ENCODE measurements around the gene EPHA8. TPM values are rescaled to one million over a fixed set of nuclear protein-coding genes. Genes with fewer than 3 reads are reported as not detected.

EPHA8 gene
- total and polyA plus RNA-seq, 3 donors from 2014 or later = 2.3 to 6.0 (median 5.2) TPM

DNA sequence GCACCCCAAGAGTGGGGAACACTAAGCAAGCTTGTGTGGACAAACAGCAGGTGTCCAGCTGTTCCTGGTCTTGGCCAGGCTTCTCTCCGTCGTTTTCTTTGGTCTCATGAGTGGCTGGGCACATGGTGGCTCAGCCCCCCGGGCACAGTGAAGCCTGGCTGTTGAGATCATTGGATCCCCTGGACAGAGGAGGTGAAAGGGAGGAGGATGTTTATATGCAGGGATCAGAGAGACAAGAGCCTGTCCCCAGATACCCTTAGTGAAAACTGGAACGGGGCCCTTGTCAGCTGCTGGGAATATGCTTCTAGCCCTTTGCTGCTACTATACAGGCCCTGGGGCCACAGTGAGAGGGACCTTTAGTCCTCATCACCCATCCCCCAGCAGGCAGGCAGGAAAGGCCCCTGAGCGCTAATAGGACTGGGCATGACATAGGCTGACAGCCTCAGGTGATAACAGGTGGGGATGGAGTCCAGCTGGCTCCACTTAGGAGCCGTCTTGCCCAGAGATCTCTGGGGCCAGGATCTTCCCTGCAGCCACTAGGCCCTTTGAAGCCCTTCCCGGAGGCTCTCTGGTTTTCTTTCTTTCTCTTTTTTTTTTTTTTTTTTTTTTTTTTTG, 16.4 kb downstream of the EPHA8 start:
- no peaks in the 10 kb centered on the region for H3K36me3 ChIP-seq (ENCODE audit: low read depth, missing control alignments)
- WGBS, 2 donors = 38 to 39% methylated on average over 7 of the region's 7 CpGs
- intact Hi-C loops (cut with DNase I; ENCODE audit: low total_unique reads) = no loop called here

DNA sequence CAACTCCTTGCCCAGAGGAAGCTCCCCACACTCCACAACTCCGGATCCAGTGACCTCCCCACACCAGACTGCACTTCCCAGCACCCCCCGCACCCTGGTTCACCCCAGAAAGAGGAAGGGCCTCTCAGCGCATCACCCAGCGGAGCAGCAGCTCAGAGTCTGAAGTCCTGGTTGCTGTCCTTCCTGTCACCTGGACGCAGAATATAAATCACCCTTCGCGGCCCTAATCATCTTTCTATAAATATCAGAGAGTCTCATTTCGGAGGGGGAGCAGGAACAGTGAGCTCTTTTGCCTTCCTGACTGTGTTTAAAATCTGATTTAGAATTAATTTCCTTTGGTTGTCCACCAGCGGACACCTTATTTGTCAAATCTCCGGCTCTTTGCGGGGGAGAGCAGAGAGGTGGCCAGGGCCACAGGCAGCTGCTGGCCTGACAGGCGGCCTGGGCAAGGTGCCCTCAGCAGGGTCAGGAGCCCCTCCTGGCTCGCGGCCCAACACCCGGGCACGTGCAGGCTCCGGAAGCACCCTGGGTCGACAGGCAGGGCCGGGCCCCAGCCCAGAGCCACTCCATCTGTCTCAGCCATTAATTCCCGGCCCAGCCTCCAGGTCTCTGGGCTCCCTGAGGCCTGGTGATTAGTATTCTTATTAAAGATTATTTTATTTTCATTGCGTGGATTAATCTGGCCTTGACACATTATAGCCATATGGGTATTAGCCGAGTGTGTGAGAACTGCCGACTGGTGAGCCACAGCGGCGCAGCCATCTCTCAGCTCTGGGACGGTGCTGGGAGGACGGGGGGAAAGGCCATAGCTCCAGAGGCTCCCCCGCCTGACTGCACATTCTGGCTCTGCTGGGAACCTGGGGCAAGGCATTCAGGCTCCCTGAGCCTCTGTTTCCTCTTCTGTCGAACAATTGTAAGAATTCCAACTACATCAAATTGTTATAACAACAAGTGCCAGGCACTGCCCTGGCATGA, 19.7 kb downstream of the EPHA8 start:
- intact Hi-C loops (cut with DNase I; ENCODE audit: low total_unique reads) = no loop called here
- no peaks in the 10 kb centered on the region for H3K4me1 ChIP-seq
- 67 to 85% methylated on average over 21 to 29 of the region's 29 CpGs for WGBS, 2 donors
- H3K4me3 ChIP-seq = no peak overlapping the region
- no peak overlapping the region for H3K27ac ChIP-seq
- H3K27me3 ChIP-seq = no peaks in the 10 kb centered on the region
- no peaks in the 10 kb centered on the region for H3K9me3 ChIP-seq
- DNase-seq = peak; percentile 24
- no peaks in the 10 kb centered on the region for H3K36me3 ChIP-seq (ENCODE audit: low read depth, missing control alignments)
- TF ChIP-seq, protein P1, sequence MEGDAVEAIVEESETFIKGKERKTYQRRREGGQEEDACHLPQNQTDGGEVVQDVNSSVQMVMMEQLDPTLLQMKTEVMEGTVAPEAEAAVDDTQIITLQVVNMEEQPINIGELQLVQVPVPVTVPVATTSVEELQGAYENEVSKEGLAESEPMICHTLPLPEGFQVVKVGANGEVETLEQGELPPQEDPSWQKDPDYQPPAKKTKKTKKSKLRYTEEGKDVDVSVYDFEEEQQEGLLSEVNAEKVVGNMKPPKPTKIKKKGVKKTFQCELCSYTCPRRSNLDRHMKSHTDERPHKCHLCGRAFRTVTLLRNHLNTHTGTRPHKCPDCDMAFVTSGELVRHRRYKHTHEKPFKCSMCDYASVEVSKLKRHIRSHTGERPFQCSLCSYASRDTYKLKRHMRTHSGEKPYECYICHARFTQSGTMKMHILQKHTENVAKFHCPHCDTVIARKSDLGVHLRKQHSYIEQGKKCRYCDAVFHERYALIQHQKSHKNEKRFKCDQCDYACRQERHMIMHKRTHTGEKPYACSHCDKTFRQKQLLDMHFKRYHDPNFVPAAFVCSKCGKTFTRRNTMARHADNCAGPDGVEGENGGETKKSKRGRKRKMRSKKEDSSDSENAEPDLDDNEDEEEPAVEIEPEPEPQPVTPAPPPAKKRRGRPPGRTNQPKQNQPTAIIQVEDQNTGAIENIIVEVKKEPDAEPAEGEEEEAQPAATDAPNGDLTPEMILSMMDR (IDR thresholded peaks at IDR 0.05) = no peak
- TF ChIP-seq POLR2A (IDR thresholded peaks at IDR 0.05) = no peak

More for the DNA sequence above, 16.4 kb downstream of the EPHA8 start:
- H3K27ac ChIP-seq = no peak overlapping the region
- DNase-seq = no peak
- no peak overlapping the region for H3K4me3 ChIP-seq
- H3K9me3 ChIP-seq = no peaks in the 10 kb centered on the region
- H3K27me3 ChIP-seq = no peaks in the 10 kb centered on the region
- H3K4me1 ChIP-seq = no peaks in the 10 kb centered on the region
- TF ChIP-seq POLR2A (IDR thresholded peaks at IDR 0.05) = no peak
- TF ChIP-seq, protein P1 (IDR thresholded peaks at IDR 0.05) = no peak

DNA sequence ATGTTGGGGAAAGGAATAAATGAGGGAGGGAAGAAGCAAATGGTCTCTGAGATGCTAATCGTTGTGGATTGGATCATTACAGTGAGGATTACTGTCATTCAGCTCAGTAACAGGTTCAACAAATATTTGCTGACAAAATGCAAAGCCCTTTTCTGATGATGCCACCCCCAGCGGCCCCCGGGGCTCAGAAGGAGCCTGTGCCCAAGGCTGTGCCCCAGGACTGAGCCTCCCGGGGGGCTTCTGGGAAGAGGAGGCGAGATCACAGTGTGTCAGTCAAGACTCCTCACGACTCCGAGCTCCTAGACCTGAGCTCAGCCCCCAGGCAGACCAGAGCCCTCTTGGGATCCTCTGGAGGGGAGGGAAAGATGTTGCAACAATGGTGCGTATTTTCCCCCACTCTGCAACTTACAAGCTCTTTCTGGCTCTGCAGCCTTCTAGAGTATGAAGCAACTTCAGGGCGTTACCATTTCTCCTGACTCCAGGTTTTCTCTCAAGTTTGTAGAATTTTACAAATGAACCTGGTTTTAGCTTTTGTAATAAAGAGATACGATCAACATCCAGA, 20.8 kb downstream of the EPHA8 start:
- Histone ChIP-seq H3K4me1 (no peaks in the 10 kb centered on the region), H3K36me3 (ENCODE audit: low read depth, missing control alignments) (no peaks in the 10 kb centered on the region), H3K4me3 (no peak overlapping the region), H3K9me3 (no peaks in the 10 kb centered on the region), H3K27ac (no peak overlapping the region), H3K27me3 (no peaks in the 10 kb centered on the region)
- DNase-seq = no peak
- no peak for TF ChIP-seq POLR2A (IDR thresholded peaks at IDR 0.05)
- TF ChIP-seq, protein P1 (IDR thresholded peaks at IDR 0.05) = no peak
- intact Hi-C loops (cut with DNase I; ENCODE audit: low total_unique reads) = no loop called here
- 88 to 89% methylated on average over 10 of the region's 10 CpGs for WGBS, 2 donors

DNA sequence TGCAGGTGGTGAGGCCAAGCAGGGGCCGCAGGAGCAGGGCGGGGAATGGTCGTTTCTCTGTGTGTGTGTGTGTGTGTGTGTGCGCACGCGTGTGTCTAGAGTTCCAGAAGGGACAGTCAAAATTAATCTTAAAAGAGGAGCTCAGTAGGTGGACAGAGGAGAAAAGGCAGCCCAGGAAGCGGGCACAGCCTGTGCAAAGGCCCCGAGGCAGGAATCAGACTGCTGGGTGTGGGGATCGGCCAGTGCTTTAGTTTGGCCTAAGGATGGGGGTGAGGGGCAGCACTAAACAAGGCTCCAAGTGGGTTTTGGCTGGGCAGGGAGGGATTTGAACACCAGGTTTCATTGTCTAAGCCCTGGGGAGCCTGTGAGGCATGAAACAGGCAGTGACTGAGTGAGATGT, 21.7 kb downstream of the EPHA8 start:
- 92 to 96% methylated on average over 9 of the region's 9 CpGs for WGBS, 2 donors
- no peaks in the 10 kb centered on the region for H3K27me3 ChIP-seq
- H3K4me1 ChIP-seq = no peaks in the 10 kb centered on the region
- H3K27ac ChIP-seq = no peak overlapping the region
- TF ChIP-seq, protein P1 (IDR thresholded peaks at IDR 0.05) = no peak
- no peak for TF ChIP-seq POLR2A (IDR thresholded peaks at IDR 0.05)
- no peak for DNase-seq
- intact Hi-C loops (cut with DNase I; ENCODE audit: low total_unique reads) = no loop called here
- no peak overlapping the region for H3K4me3 ChIP-seq
- no peaks in the 10 kb centered on the region for H3K36me3 ChIP-seq (ENCODE audit: low read depth, missing control alignments)
- H3K9me3 ChIP-seq = no peaks in the 10 kb centered on the region

Measured in testis (tissue), 3 donors.